SHP77 (cell line): Measurements from ENCODE around the gene ALG8.
"Not testable (repeated sequence)": the region's sequence is repeated elsewhere in the genome, so short reads cannot be mapped to it uniquely, and the experiment has no call there.

Experiments used
- DNase-seq, 2 experiments: peaks; one replicate each; lab custom pipeline; 2025; lab: John Stamatoyannopoulos, UW

ALG8 gene

DNA sequence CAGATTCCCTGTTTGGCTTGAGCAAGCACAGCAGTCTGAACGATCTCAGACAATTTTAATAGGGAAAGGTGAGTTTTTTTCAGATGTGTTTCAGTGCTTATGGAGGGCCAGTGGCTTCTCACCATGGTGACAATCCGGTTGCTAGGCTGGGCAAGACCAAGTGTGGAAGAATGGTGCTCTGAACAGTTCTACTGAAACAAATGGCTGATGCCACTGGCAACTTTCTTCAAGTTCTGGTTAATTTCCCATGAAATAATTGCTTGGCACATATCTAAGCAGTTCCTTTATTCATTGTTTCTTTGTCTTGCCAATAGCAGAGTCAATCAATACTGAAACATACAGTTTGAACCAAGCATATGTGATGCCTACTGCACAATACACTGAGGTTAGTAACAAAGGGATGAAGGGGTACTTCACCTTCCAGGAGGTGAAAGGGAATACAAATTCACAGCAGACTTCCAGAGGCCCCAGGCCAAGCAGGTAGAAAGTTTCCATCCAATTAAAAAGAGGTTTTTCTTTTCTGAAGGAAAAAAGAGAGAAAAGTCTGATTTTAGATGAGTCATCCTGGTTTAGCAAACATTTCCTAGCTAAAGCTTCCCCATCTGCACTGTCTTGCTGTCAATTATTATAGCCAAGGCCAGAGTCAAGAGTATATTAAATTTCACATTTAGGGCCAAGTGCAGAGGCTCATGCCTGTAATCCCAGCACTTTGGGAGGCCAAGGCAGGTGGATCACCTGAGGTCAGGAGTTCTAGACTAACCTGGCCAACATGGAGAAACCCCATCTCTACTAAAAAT is 38.6 kb downstream of the ALG8 start:
- DNase-seq, result no peak

GRCh38 chr11:78100261-78100660 is 39.2 kb downstream of the ALG8 start:
- no peak for DNase-seq

DNA sequence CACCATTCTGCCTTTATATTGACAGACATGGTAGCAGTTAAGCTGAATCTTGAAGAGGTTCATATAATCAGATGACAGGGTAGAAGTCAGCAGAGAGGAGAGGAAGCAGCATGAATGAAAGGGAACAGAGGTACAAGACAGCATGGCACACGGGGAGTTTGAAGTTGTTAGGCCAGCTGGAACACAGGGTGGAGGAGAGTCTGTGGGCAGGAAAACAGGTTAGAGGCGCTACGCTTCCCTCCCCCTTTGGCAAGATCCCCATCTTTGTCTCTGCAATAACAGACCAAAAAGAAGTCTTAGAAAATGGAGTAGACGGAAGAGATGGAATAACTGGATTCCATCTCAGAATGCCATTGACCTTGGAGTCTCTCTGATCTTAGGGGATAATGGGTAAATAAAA is 39.8 kb downstream of the ALG8 start:
- no peak for DNase-seq

DNA sequence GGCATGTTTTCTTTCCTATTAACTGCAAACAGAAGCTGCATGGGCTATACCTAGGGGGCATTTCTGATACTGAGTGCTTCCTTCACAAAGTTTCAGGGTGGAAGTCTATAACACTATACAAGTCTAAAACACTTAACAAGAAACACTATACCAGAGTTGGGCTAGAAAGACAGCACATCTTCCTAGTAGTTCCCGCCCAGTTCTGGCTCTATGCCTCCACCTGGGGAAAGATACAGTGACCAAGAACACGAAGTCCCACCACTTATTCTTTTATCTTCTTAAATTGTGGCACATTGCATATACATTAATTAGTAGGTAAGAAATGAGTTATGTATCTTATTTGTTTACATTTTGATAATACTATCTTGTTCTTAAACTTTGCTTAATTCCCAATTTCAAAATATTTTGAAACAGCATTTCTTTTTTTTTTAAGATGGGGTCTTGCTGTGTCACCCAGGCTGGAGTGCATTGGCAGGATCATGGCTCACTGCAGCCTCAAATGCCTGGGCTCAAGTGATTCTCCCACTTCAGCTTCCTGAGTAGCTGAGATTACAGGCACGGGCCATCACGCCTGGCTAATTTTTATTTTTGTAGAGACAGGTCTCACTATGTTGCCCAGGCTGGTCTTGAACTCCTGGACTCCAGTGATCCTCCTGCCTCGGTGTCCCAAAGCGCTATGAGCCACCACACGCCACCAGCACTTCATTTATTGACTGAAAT is 41.6 kb downstream of the ALG8 start:
- no peak for DNase-seq

DNA sequence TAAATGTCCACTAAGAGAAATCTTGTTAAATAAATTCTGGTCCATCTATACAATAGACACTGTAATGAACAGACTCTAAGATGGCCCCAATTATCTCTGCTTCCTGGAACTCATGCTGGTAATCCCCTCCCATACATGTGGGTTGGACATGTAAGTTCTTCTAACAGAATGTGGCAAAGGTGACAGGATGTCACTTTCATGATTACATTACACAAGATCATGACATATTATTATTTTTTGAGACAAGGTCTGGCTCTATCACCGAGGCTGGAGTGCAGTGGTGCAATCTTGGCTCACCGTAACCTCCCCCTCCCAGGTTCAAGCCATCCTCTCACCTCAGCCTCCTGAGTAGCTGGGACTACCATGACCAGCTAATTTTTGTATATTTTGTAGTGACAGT is 45.2 kb downstream of the ALG8 start:
- no peak for DNase-seq

- DNase-seq, result not testable (repeated sequence)
Measured at GRCh38 chr11:78086521-78087074, 52.8 kb downstream of the ALG8 start.

DNA sequence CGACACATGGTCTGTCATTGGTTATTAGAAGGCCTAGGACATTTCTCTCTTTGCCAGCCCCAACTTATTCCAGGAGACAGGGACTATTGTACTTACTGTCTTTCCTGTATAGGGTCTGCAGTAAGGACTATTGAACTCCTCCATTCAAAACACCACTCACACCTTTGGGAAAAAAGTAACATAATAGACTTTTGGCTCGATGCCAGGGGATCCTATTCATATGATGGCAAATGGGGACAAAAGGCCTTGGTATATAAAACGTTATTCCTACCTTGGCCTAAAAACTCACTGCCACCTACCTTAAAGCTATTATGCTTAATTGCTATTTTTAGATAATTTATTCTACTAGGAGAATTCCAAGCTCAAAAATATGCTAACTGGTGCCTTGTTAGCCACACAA is 53.5 kb downstream of the ALG8 start:
- no peak for DNase-seq

DNA sequence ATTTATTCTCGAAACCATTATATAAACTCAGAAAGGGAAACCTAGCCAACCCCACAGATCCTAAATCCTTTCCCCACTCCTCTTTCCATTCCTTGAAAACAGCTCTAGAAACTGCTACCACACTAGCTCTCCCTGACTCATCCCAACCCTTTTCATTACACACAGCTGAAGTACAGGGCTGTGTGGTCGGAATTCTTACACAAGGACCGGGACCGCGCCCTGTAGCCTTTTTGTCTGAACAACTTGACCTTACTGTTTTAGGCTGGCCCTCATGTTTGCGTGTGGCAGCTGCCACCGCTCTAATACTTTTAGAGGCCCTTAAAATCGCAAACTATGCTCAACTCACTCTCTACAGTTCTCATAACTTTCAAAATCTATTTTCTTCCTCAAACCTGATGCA is 54.9 kb downstream of the ALG8 start:
- DNase-seq, result not testable (repeated sequence)

- no peak for DNase-seq
Measured at GRCh38 chr11:78083021-78083420, 56.4 kb downstream of the ALG8 start.

DNA sequence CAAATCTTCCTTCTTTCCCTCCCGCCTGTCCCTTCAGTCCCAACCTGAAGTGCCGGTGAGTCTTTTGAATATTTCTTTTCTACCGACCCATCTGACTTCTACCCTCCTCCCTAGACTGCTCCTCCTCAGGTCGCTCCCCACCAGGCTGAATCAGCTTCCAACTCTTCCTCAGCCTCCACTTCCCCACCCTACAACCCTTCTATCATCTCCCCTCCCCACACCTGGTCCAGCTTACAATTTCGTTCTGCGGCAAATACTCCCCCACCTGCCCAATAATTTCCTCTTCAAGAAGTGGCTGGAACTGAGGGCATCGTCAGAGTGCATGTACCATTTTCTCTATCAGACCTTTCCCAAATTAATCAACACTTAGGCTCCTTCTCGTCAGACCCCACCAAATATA is 57.3 kb downstream of the ALG8 start:
- DNase-seq, result no peak

- no peak for DNase-seq
Measured at GRCh38 chr11:78081583-78081982, 57.8 kb downstream of the ALG8 start.

DNA sequence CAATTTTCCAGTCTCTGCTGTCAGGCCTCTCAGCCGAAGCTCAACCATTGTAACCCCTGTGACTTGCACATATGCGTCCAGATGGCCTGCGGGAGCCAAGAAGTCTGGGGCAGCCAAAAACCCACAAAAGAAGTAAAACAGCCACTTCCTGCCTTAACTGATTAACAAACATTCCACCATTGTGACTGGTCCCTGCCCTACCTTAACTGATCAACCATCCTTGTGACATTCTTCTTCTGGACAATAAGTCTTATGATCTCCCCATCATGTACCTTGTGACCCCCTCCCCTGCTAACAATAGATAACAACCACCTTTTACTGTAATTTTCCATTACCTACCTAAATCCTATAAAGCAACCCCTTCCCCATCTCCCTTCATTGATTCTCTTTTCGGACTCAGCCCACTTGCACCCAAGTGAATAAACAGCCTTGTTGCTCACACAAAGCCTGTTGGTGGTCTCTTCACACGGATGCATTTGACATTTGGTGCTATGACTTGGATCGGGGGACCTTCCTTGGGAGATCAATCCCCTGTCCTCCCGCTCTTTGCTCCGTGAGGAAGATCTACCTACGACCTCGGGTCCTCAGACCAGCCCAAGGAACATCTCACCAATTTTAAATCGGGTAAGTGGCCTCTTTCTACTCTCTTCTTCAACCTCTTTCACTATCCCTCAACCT is 58.5 kb downstream of the ALG8 start:
- no peak for DNase-seq

- no peak for DNase-seq
Measured at GRCh38 chr11:78080084-78080817, 59.2 kb downstream of the ALG8 start.

DNA sequence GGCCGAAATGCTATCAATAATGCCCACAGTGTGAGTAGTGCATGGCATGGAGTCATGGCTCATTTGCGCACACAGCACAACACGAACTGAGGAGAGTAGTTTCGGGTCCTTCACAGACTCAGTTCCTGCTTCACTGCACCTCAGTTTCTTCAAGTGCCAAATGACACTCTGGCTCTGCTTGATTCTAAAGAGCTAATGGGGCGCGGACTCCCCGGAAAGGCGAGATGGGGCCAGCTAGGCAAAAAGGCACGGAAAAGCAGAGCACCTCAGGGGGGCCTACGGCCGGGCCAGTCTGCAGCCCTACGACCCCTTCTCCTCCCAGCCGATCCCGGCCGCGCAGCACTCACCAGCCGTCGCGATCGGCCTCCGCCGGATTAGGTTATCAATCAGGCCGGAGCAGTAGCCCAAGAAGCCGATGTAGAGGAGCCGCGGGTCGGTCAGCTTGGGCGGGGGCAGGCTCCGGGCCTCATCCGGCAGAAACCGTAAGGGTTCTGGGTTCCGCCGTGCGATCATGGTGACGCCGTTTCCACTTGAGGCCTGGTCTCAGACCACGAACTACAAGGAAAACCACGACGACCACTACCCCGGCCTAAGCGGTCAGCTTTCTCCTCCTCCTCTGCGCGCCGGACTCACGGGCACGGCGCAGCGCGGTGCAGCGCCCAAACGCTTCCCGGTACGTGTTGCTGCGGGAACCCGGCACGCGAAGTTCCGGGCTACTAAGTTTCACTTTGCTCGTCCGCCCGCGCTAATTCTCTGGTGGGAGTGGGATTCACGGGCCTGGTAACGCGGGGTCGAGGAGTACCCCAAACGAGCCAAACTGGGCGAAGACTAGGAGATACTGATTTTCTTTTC is 60.0 kb downstream of the ALG8 start, which contains the start of gene NDUFC2:
Gene NDUFC2, minus strand, starts transcription at position 631 of the 852 bp plus-strand sequence. Its CDS starts 118 bp downstream, at position 513.
- peak; percentile 73 to 85 for DNase-seq

GRCh38 chr11:78078218-78079167 is 60.9 kb downstream of the ALG8 start:
- DNase-seq, result no peak

- not testable (repeated sequence) for DNase-seq
Measured at GRCh38 chr11:78077592-78077991, 61.8 kb downstream of the ALG8 start.

- no peak for DNase-seq
Measured at GRCh38 chr11:78076733-78077403, 62.6 kb downstream of the ALG8 start.

- DNase-seq, result no peak
Measured at GRCh38 chr11:78074756-78075155, 64.7 kb downstream of the ALG8 start.

- no peak for DNase-seq
Measured at GRCh38 chr11:78072455-78072854, 67.0 kb downstream of the ALG8 start.
